NCI-H748 (cell line): ENCODE data around the gene KIFC3.
"Not testable (repeated sequence)": the region's sequence is repeated elsewhere in the genome, so short reads cannot be mapped to it uniquely, and the experiment has no call there.

Experiments used
- DNase-seq: peaks from one replicate; lab custom pipeline; 2025; ENCODE audit not compliant: unreplicated experiment; lab: John Stamatoyannopoulos, UW

KIFC3 gene

GRCh38 chr16:57741660-57742191 is 60.6 kb downstream of the KIFC3 start:
- DNase-seq = peak; percentile 25

GRCh38 chr16:57740423-57741071 is 61.7 kb downstream of the KIFC3 start:
- DNase-seq = no peak

DNA sequence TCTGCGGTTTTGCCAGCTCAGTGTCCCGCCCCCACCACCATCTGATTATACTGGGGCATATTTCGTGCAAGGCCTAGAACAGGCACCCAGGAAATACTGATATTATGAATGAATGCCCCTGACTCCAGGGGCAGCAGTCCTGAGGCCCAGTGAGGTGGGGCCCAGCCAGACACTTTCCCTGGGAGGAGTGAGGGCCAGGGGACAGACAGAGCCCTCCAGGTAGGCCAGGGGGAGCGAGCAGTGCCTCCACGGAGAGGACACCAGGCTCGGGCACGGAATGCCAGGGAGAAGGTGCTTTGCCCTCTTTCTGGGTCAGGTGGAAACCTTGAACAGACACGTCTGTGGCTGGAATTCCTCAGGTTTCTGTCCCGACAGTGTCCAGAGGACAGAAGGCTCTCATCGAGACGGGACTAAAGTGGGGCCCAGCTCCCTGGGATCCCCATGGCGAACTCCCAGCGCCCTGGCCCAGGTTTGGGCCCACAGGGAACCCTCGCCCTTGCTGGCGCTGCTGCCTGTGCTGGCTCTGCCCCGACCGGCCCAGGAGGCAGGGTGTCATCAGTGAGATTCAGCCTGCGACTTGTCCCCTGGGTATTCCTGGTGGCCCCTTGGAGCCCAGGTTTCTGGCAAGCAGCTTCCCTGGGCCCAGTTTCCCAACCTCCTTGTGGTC is 62.4 kb downstream of the KIFC3 start:
- no peak for DNase-seq

- DNase-seq = no peak
Observed at GRCh38 chr16:57738844-57739243, 63.4 kb downstream of the KIFC3 start.

DNA sequence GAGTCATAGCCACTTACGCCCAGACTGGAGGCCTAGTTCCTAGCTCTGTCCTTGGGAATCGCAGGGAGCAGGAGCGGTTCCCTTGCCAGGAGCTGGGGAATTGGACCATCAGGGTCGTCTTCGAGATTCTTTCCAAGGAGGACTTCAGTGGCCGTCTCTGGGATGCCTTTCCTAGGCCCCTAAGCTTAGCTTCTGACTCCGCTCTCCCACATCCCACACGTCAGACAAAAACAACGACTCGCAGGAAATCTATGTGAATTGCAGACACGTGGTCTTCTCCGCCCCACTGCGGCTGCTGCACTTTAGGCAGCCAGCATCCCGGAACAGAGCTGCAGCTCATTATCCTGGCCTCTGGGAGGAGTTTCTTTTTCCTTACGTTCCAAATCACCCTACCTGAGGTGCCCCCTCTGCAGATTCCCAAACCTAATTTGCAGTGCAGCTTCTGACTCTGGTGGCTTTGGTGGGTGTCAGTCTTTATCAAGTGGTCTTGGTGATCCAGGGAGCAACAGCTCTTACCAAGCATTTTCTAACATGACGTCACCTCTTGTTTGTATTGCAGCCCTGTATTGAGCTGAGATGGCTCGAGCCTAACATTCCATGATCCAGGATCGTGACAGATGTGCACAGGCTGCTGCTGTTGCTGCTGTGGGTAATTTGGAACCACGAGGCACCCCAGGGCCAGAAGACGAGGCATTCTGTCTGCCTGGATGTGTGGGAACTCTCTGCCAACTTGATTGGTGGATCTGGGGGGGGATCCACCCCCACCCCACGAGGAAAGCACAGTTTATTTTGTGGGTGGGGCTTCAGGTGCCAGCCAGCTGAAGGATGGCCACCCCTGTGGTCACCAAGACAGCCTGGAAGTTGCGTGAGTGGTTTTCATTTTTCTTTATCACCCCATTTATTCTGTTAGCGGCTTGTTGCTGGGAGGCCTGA is 65.6 kb downstream of the KIFC3 start:
- peak; percentile 46 for DNase-seq

DNA sequence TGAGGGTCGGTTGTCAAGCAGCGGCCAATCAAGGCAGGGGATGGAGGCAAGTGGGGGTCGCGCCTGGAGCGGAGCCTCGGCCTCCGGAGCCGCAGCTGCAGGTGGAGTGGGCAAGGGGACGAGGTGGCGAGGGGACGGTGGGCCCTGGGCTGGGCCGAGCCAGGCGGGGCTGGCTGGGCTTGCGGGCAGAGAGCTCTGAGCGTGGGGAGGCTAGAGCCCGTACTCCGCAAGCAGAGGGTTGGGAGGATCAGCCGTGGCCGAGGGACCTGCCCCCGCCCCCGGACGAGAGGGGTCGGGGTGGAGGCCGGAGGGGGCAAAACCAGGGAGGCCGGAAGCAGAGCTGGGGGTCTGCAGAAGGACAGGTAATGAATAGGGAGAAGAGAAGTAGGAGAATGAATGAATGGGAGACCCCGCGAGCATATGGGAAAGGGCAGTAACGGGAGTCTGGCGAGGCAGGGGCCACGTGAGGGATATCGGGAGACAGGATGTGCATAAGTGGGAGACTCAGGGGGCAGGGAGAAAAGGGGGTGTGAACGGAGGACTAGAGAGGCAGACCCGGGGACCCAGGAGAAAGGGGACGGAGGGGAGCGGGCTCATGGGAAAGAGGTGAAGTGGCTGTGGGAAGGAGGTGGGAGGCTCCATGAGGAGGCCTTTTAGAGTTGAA is 66.4 kb downstream of the KIFC3 start, which contains the start of gene KATNB1:
KATNB1 (plus strand) TSS at position 16 of the 664 bp plus-strand sequence. CDS start 1,474 bp downstream, outside the sequence.
- DNase-seq = peak; percentile 30

DNA sequence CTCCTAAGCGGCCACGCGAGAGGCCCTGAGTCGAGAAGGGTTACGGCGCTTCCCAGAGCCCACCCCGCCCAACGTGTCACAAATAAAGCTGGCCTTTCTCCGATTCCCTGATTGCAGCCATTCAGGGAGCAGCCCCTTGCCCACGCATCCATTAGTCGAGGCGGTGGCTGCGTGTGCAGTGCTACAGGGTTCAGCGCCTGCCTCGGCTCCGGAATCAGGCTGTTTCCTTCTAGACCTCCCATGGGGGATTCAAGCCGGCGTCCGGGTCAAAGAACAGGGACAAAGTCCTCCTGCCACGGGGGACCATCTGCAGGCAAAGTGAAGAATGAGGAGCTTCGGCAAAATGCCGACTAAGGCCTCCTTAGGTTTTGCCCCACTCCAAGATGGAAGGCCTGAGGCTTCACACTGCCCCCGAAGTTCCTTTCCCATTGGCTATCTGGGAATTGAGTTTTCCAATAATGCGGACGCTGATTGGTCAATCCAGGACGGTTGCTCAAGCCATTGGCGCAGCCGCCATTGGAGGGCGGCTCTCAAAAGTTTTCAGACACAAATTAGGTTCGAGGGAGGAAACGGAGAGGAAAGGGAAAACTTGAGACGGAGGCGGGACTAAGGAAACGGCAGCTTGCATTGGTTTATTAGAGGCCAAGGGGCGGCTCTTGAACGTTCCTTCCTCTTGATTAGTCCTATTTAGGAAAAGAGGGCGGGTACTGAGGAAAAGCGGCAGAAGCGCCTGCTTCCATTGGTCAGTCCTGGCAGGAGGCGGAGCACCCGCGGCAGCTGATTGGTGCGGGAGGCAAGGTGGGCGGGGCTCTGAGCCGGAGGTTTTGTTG is 67.2 kb downstream of the KIFC3 start:
- DNase-seq = peak; percentile 99

DNA sequence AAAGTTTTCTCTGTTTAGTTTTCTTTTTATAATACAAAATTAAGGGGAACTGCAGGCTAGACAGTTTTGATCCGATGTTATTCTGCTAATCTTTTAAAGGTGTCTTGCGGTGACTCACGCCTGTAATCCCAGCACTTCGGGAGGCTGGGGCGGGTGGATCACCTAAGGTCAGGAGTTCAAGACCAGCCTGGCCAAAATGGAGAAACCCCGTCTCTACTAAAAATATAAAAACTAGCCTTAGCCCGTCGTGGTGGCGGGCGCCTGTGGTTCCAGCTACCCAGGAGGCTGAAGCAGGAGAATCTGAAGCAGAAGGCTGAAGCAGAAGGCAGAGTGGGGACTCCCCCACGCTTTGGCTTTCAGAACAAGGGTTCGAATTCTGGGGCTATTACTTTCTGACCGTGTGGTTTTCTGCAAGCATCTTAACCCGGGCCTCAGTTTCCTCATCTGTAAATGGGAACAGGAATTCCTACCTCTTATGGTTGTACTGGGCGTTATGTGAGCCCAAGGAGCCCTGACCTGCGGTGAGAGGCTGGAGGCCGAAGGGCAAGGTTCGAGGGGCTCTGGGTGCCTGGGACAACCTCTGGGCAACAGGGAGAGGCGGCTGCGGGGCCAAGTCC is 67.9 kb downstream of the KIFC3 start:
- no peak for DNase-seq

GRCh38 chr16:57732714-57733113 is 69.6 kb downstream of the KIFC3 start:
- DNase-seq = no peak

GRCh38 chr16:57732037-57732436 is 70.3 kb downstream of the KIFC3 start:
- DNase-seq = no peak

- DNase-seq = peak; percentile 17
Observed at GRCh38 chr16:57730771-57731730, 71.2 kb downstream of the KIFC3 start.

GRCh38 chr16:57729852-57730251 is 72.4 kb downstream of the KIFC3 start:
- DNase-seq = not testable (repeated sequence)

- DNase-seq = no peak
Observed at GRCh38 chr16:57729182-57729484, 73.2 kb downstream of the KIFC3 start.

GRCh38 chr16:57728336-57729181 is 73.7 kb downstream of the KIFC3 start:
- no peak for DNase-seq

DNA sequence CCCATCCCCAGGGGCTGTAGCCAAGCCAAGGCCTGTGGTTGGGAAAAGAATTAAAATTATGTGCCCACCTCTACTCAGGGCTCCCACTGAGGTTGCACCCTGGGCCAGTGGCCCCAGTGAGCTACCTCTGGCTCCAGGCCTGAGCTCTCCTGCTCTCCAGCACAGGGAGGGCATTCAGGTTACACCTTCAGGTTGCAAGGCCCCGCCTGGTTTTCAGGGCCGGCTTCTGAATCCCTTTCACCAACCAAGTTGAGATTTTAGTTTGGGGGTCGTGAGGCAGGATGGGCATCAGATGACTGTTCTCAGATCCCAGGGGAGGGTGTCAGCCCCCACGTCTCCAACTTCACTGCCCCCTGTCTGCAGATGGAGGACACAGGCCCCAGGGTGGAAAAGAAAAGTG is 74.7 kb downstream of the KIFC3 start:
- DNase-seq = no peak

DNA sequence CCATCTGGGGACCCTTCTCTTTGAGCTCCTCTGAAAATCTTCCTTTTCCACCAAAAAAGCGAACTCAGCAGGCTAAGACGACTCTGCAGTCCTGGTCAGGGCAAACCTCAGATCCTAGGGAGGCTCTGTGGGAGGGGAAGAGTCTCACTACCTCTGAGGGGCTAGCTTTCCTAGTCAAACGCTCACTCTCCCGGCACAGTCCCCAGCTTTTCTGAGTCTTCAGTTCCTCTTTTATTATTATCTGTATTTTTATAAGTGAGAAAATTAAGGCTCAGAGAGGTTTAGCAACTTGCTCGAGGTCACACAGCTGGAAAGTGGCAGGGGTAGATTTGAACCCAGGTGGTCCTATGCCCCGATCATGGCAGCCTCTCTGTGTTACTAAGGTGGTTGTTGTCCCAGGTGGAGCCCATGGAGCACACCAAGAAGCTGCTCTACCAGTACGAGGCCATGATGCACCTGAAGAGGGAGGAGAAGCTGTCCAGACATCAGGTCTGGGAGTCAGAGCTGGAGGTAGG is 75.8 kb downstream of the KIFC3 start:
- DNase-seq = no peak

- DNase-seq = no peak
Observed at GRCh38 chr16:57725976-57726375, 76.3 kb downstream of the KIFC3 start.
